Left lung (tissue), 10 donors: ENCODE measurements around the gene TANC1. TPM values are rescaled to one million over a fixed set of nuclear protein-coding genes. Genes with fewer than 3 reads are reported as not detected.
"Not testable (repeated sequence)": the region's sequence is repeated elsewhere in the genome, so short reads cannot be mapped to it uniquely, and the experiment has no call there.

Source experiments
- ATAC-seq: fragments of 200-7000 bp; cut with Tn5 transposase; one replicate; pipeline ENCODE4 v1.9.1; 2020; ENCODE audit warnings: moderate library complexity
- DNase-seq, 4 donors: peaks; one replicate each; pipeline ENCODE4 v3.0.0-alpha.2; 2013 to 2020
- H3K27ac ChIP-seq, 2 donors: fragments of 200-600 bp; sonication (generic) in 1 of 2; one replicate each; pipeline versions ENCODE4 v1.5.0 to v1.8.0; 2020 to 2021
- H3K27me3 ChIP-seq, 2 donors: fragments of 200-600 bp; sonication (generic) in 1 of 2; one replicate each; pipeline versions ENCODE4 v1.5.0 to v1.8.0; 2020 to 2021
- H3K36me3 ChIP-seq, 2 donors: fragments of 200-600 bp; sonication (generic) in 1 of 2; one replicate each; pipeline versions ENCODE4 v1.5.0 to v1.8.0; 2020 to 2021
- H3K4me1 ChIP-seq, 2 donors: fragments of 200-600 bp; one replicate each; pipeline ENCODE4 v1.8.0; 2021
- H3K4me3 ChIP-seq, 2 donors: fragments of 200-600 bp; sonication (generic) in 1 of 2; one replicate each; pipeline versions ENCODE4 v1.5.0 to v1.8.0; 2020 to 2021; ENCODE audit warnings: mild to moderate bottlenecking in 1 of 2
- H3K9me3 ChIP-seq, 2 donors: fragments of 200-600 bp; sonication (generic) in 1 of 2; one replicate each; pipeline versions ENCODE4 v1.5.0 to v1.8.0; 2020 to 2021
- CTCF ChIP-seq, 2 donors: fragments of 200-600 bp; sonication (generic) in 1 of 2; IDR thresholded peaks; one replicate each; pipeline versions ENCODE4 v1.5.0 to v1.8.0; 2021; ENCODE audit warnings: antibody characterized with exemption in 2 of 2
- intact Hi-C, 2 donors: fragments of 100-400 bp; cut with DNase I; formaldehyde crosslinking; loops; one replicate each; pipeline versions ENCODE4 v1.11.2 to v1.14.2; 2022
- polyA plus RNA-seq, 6 donors: library from polyadenylated mRNA; unstranded; fragments of 120-200 nt; gene quantifications; one replicate each; pipeline ENCODE4 v1.2.1, GENCODE V29; 2013; ENCODE audit not compliant: insufficient read length in 6 of 6
- total RNA-seq, 2 donors: library from RNA; stranded (reverse); fragmentation: NEBNext Ultra II Directional; extraction: Animal tissue kit (Norgen Biotek cat#: 25700); gene quantifications; one replicate each; pipeline ENCODE4 v1.2.1, GENCODE V29; 2021
- donor health status: DM: no; HTN: yes; CAD: no.
- donor health status: DM: no; HTN: no; CAD: no.

Gene TANC1
- total and polyA plus RNA-seq, 8 donors = 40.1 to 76.6 (median 53.3) TPM

DNA sequence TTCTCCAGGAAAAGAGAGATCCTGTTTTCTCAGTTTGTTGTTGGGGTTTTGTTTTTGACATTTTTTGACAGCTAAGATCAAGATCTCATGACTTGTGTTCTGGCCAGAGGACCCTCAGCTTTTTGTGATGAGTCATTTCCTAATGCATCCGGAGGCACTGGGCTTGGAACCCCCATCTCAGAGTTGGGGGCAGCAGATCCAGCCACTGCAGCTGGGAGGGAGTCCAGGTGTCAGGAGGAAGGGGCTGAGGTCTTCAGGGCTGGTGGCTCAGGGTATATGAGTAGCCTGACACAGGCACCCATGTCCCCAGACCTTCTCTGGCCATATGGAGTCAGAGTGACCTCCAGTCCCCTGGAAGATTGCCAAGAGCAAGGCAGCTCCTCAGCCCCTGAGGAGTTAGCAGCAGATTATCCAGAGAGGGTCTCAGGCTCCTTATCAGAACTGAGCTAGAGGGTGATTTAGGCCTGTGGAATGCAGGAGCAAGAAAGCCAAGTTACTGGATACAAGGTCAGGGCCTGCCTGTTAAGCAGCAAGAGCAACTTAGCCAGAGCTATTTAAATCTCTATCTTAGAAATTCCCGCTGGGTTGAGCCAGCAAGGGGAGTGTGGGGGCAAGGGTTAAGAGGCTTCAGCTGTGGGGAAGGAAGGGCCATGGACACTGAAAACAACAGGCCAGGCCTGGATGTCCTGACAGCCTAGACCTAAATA is 62.4 kb downstream of the TANC1 start:
- H3K27me3 ChIP-seq = no peaks in the 10 kb centered on the region
- no peak overlapping the region for H3K4me3 ChIP-seq
- H3K36me3 ChIP-seq = no peaks in the 10 kb centered on the region
- H3K4me1 ChIP-seq = peaks cover 21% of the 10 kb centered on the region in 2 donors
- H3K27ac ChIP-seq = peak overlapping the region; percentile 59 to 74
- intact Hi-C loops = no loop called here
- H3K9me3 ChIP-seq = no peaks in the 10 kb centered on the region
- TF ChIP-seq CTCF (IDR thresholded peaks at IDR 0.05) = no peak
- DNase-seq = peak in 1 of 4 donors; percentile 58
- ATAC-seq = peak; percentile 90

- peaks cover 21% of the 10 kb centered on the region in 2 donors for H3K4me1 ChIP-seq
- H3K36me3 ChIP-seq = no peaks in the 10 kb centered on the region
- H3K9me3 ChIP-seq = no peaks in the 10 kb centered on the region
- TF ChIP-seq CTCF (IDR thresholded peaks at IDR 0.05) = no peak
- intact Hi-C loops = no loop called here
- ATAC-seq = no peak
- peak overlapping the region in 1 of 2 donors; percentile 74 for H3K27ac ChIP-seq
- no peak for DNase-seq
- no peak overlapping the region for H3K4me3 ChIP-seq
- H3K27me3 ChIP-seq = no peaks in the 10 kb centered on the region
Measured at GRCh38 chr2:159032146-159032545, 63.7 kb downstream of the TANC1 start.

- intact Hi-C loops = no loop called here
- no peak overlapping the region for H3K27ac ChIP-seq
- ATAC-seq = no peak
Measured at GRCh38 chr2:159032580-159032979, 64.1 kb downstream of the TANC1 start.

DNA sequence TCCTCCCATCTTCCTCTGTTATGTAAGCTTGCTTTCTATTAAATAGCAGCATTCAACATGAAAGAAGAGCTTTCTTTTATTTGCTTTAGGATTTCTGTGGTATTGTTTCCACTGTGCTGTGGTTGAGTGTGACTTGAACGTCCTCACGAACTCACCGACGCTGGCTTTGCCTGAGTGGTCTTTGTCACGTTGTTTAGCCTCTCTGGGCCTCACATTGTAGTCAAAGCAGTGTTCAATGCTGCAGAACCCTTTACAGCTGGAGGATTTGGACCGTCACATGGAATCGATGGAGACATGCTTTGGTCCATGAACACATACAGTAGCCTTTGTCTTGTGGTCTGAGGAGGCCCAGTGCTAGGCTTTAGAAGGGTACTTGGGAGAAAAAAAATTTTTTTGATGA is 66.3 kb downstream of the TANC1 start:
- Histone ChIP-seq H3K36me3 (no peaks in the 10 kb centered on the region), H3K27me3 (no peaks in the 10 kb centered on the region), H3K9me3 (no peaks in the 10 kb centered on the region), H3K4me3 (no peak overlapping the region), H3K27ac (no peak overlapping the region), H3K4me1 (peaks cover 16 to 19% of the 10 kb centered on the region in 2 donors)
- TF ChIP-seq CTCF (IDR thresholded peaks at IDR 0.05) = no peak
- ATAC-seq (no peak), DNase-seq (no peak)
- intact Hi-C loops = no loop called here

More at GRCh38 chr2:159032580-159032979, 64.1 kb downstream of the TANC1 start:
- Histone ChIP-seq H3K36me3 (no peaks in the 10 kb centered on the region), H3K27me3 (no peaks in the 10 kb centered on the region), H3K9me3 (no peaks in the 10 kb centered on the region), H3K4me3 (no peak overlapping the region), H3K4me1 (peaks cover 21% of the 10 kb centered on the region in 2 donors)
- TF ChIP-seq CTCF (IDR thresholded peaks at IDR 0.05) = no peak
- DNase-seq = no peak

DNA sequence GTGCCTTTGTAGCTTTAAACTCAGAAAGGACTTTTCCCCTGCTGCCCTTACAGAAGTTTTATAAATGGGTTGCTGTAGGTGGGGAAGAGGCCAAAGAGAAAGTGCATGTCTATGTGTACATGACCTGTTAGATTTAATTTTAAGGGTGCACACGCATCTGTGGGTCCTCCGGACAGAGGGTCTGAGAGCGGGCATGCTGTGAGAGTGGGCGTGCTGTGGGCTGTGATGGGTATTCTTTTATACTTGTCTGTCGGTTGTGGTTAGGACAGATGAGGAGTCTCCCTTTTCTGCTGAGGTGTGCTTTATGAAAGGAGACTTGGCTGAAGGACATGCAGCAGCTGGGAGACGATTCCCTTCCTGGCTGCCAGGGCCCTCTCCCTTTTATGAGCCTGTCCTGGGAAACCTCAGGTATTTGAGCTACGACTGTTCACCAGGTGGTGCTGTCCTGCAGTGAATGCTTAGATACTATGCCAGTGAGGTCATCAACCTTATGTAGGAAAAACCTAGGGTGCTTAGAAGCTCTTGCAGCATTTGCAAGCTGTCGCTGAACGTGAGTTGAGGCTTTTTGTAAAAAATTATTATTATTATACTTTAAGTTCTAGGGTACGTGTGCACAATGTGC is 67.5 kb downstream of the TANC1 start:
- H3K27me3 ChIP-seq = no peaks in the 10 kb centered on the region
- peaks cover 7 to 9% of the 10 kb centered on the region in 2 donors for H3K4me1 ChIP-seq
- DNase-seq (no peak), ATAC-seq (peak; percentile 94)
- H3K4me3 ChIP-seq = no peak overlapping the region
- no peaks in the 10 kb centered on the region for H3K9me3 ChIP-seq
- peak in 1 of 2 donors; percentile 19 for TF ChIP-seq CTCF (IDR thresholded peaks at IDR 0.05)
- intact Hi-C loops = no loop called here
- H3K27ac ChIP-seq = peak overlapping the region; percentile 1 to 21
- H3K36me3 ChIP-seq = no peaks in the 10 kb centered on the region

GRCh38 chr2:159036461-159036860 is 68.0 kb downstream of the TANC1 start:
- H3K27me3 ChIP-seq, DNase-seq, ATAC-seq, H3K4me3 ChIP-seq, H3K4me1 ChIP-seq, H3K27ac ChIP-seq, intact Hi-C loops, H3K9me3 ChIP-seq, H3K36me3 ChIP-seq: not testable (repeated sequence)

DNA sequence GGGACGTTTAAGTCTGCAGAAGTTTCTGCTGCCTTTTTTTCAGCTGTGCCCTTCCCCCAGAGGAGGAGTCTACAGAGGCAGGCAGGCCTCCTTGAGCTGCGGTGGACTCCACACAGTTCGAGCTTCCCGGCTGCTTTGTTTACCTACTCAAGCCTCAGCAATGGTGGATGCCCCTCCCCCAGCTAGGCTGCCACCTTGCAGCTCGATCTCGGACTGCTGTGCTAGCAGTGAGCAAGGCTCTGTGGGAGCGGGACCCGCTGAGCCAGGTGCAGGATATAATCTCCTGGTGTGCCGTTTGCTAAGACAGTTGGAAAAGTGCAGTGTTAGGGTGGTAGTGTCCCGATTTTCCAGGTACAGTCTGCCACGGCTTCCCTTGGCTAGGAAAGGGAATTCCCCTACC is 72.9 kb downstream of the TANC1 start:
- not testable (repeated sequence) for H3K27ac ChIP-seq, ATAC-seq
- peaks cover 22 to 29% of the 10 kb centered on the region in 2 donors for H3K4me1 ChIP-seq

More for the DNA sequence above, 72.9 kb downstream of the TANC1 start:
- H3K27me3 ChIP-seq, H3K4me3 ChIP-seq, intact Hi-C loops, H3K36me3 ChIP-seq, DNase-seq, H3K9me3 ChIP-seq: not testable (repeated sequence)
